ENCODE results near the gene MIGA1.
"Not testable (repeated sequence)": the region's sequence is repeated elsewhere in the genome, so short reads cannot be mapped to it uniquely, and the experiment has no call there.

Gene MIGA1

GRCh38 chr1:77776007-77776700, 3.3 kb upstream of the MIGA1 start:
- POLR2A ChIA-PET: interaction anchor here (1.5 kb wide), 1 partner anchor 228 kb away, joined by 4 read pairs; the partner anchor contains the start of gene DNAJB4

GRCh38 chr1:77781683-77782082, 2.2 kb downstream of the MIGA1 start:
- TF ChIP-seq CTCF (IDR thresholded peaks at IDR 0.05; ENCODE audit: control extremely low read depth, extremely low read depth, low read depth, missing control alignments): no peak
- no peak for DNase-seq (ENCODE audit: extremely low spot score)
- POLR2A ChIA-PET: no interaction called here
- CTCF ChIA-PET: no interaction called here

More at GRCh38 chr1:77776007-77776700, 3.3 kb upstream of the MIGA1 start:
- CTCF ChIA-PET: no interaction called here
- DNase-seq (ENCODE audit: extremely low spot score): no peak
- TF ChIP-seq CTCF (IDR thresholded peaks at IDR 0.05; ENCODE audit: control extremely low read depth, extremely low read depth, low read depth, missing control alignments): no peak

GRCh38 chr1:77783141-77783540, 3.7 kb downstream of the MIGA1 start:
- DNase-seq (ENCODE audit: extremely low spot score): no peak
- POLR2A ChIA-PET: no interaction called here
- TF ChIP-seq CTCF (IDR thresholded peaks at IDR 0.05; ENCODE audit: control extremely low read depth, extremely low read depth, low read depth, missing control alignments): no peak
- CTCF ChIA-PET: interaction anchor here (1.7 kb wide), 1 partner anchor 20 kb away, joined by 3 read pairs; no protein-coding TSS in a partner anchor

GRCh38 chr1:77786093-77786741, 6.8 kb downstream of the MIGA1 start:
- POLR2A ChIA-PET; DNase-seq (ENCODE audit: extremely low spot score); CTCF ChIA-PET: not testable (repeated sequence)

GRCh38 chr1:77794550-77794949, 15.1 kb downstream of the MIGA1 start:
- DNase-seq (ENCODE audit: extremely low spot score): no peak
- TF ChIP-seq CTCF (IDR thresholded peaks at IDR 0.05; ENCODE audit: control extremely low read depth, extremely low read depth, low read depth, missing control alignments): no peak
- ChIA-PET POLR2A (no interaction called here), CTCF (no interaction called here)

GRCh38 chr1:77796695-77797405, 17.4 kb downstream of the MIGA1 start:
- TF ChIP-seq CTCF (IDR thresholded peaks at IDR 0.05; ENCODE audit: control extremely low read depth, extremely low read depth, low read depth, missing control alignments): no peak
- ChIA-PET POLR2A (no interaction called here), CTCF (interaction anchor here (1.2 to 2.6 kb wide), 3 partner anchors 10 to 16 kb away, joined by 3 to 11 read pairs (median 3); no protein-coding TSS in a partner anchor)
- DNase-seq (ENCODE audit: extremely low spot score): no peak
